ENCODE data around the gene LAMC1. TPM values are rescaled to one million over a fixed set of nuclear protein-coding genes. Genes with fewer than 3 reads are reported as not detected.
"Not testable (repeated sequence)": the region's sequence is repeated elsewhere in the genome, so short reads cannot be mapped to it uniquely, and the experiment has no call there.

Gene LAMC1
- total and polyA plus RNA-seq, 3 donors from 2014 or later = 64.5 to 112 (median 106) TPM

DNA sequence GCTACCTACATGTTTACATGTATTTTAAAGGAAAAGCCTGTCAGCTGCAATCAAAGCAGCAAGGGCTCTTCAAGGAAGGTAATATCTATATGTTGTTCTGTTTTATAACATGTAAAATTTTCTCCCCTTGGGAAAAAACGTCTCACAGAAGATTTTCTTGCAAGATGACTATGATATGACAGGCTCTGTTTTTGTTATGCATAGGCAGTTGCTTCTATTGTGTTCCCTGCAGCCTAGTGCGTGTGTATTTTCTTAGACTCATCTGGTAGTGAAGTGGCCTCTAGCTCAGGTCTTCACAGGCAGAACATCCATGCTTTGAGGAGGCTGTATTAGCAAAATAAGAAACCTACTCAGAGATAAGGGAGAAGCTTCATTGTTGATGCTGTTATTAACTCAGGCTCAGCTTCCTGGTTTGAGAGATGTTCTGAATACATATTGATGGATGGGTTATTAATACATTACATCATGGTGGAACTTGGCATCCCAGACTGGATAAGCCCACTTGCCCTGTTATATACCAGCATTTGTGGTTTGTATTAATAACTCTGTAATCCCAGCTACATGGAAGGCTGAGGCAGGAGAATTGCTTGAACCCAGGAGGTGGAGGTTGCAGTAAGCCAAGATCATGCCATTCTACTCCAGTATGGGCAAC lies 35.8 kb downstream of the LAMC1 start:
- Histone ChIP-seq H3K9me3 (no peaks in the 10 kb centered on the region), H3K27ac (no peak overlapping the region), H3K27me3 (no peaks in the 10 kb centered on the region), H3K36me3 (ENCODE audit: low read depth, missing control alignments) (no peaks in the 10 kb centered on the region), H3K4me1 (no peaks in the 10 kb centered on the region), H3K4me3 (no peak overlapping the region)
- no peak for DNase-seq
- TF ChIP-seq, protein P1, sequence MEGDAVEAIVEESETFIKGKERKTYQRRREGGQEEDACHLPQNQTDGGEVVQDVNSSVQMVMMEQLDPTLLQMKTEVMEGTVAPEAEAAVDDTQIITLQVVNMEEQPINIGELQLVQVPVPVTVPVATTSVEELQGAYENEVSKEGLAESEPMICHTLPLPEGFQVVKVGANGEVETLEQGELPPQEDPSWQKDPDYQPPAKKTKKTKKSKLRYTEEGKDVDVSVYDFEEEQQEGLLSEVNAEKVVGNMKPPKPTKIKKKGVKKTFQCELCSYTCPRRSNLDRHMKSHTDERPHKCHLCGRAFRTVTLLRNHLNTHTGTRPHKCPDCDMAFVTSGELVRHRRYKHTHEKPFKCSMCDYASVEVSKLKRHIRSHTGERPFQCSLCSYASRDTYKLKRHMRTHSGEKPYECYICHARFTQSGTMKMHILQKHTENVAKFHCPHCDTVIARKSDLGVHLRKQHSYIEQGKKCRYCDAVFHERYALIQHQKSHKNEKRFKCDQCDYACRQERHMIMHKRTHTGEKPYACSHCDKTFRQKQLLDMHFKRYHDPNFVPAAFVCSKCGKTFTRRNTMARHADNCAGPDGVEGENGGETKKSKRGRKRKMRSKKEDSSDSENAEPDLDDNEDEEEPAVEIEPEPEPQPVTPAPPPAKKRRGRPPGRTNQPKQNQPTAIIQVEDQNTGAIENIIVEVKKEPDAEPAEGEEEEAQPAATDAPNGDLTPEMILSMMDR (IDR thresholded peaks at IDR 0.05) = no peak
- no peak for TF ChIP-seq POLR2A (IDR thresholded peaks at IDR 0.05)
- intact Hi-C loops (cut with DNase I; ENCODE audit: low total_unique reads) = no loop called here
- 74 to 76% methylated on average over 2 of the region's 2 CpGs for WGBS, 2 donors

DNA sequence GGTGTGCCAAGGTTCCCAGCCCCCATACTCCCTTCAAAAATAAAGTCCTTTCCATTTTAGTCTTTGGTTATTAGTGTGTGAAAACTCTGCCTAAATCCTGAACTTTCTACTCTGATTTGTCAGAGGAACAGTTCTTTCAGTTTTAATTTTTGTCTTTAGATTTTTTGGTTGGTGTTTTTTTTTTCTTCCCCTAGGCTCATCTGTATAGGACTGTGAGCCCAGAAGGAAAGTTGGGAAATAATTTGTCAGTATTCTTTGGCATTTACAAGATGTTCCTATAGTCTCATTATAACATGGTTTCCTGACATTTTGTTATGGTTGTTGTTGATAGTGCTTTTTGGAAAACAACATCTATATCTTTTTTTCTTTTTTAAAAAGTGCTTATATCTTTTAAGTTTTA lies 38.0 kb downstream of the LAMC1 start:
- no peaks in the 10 kb centered on the region for H3K27me3 ChIP-seq
- no peak overlapping the region for H3K27ac ChIP-seq
- DNase-seq = no peak
- intact Hi-C loops (cut with DNase I; ENCODE audit: low total_unique reads) = no loop called here
- H3K36me3 ChIP-seq (ENCODE audit: low read depth, missing control alignments) = no peaks in the 10 kb centered on the region
- no peak overlapping the region for H3K4me3 ChIP-seq
- H3K4me1 ChIP-seq = no peaks in the 10 kb centered on the region
- no peaks in the 10 kb centered on the region for H3K9me3 ChIP-seq
- TF ChIP-seq, protein P1 (IDR thresholded peaks at IDR 0.05) = no peak
- TF ChIP-seq POLR2A (IDR thresholded peaks at IDR 0.05) = no peak

DNA sequence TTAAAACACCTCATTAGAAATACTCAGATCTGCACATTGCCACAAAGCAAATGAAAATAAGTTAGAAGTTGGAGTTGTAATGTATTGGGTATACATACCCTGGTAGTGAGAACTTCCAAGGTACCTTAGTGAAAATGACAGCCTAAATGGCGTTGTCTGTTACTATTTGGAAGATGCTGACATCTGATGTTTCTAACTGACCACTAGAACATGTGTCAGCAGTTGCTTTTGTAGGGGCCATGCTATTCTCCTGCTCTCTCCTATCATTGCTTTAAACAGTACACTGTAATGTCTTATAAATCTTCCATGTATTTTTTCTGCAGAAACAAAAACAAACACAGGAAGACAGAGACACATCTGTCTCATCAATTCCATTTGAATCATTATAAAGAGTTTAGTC lies 40.1 kb downstream of the LAMC1 start:
- H3K27me3 ChIP-seq = no peaks in the 10 kb centered on the region
- TF ChIP-seq POLR2A (IDR thresholded peaks at IDR 0.05) = no peak
- TF ChIP-seq, protein P1 (IDR thresholded peaks at IDR 0.05) = no peak
- 62 to 83% methylated on average over 1 of the region's 1 CpG for WGBS, 2 donors
- no peaks in the 10 kb centered on the region for H3K9me3 ChIP-seq
- no peak overlapping the region for H3K27ac ChIP-seq
- no peaks in the 10 kb centered on the region for H3K36me3 ChIP-seq (ENCODE audit: low read depth, missing control alignments)
- DNase-seq = no peak
- intact Hi-C loops (cut with DNase I; ENCODE audit: low total_unique reads) = no loop called here
- H3K4me3 ChIP-seq = no peak overlapping the region
- H3K4me1 ChIP-seq = no peaks in the 10 kb centered on the region

DNA sequence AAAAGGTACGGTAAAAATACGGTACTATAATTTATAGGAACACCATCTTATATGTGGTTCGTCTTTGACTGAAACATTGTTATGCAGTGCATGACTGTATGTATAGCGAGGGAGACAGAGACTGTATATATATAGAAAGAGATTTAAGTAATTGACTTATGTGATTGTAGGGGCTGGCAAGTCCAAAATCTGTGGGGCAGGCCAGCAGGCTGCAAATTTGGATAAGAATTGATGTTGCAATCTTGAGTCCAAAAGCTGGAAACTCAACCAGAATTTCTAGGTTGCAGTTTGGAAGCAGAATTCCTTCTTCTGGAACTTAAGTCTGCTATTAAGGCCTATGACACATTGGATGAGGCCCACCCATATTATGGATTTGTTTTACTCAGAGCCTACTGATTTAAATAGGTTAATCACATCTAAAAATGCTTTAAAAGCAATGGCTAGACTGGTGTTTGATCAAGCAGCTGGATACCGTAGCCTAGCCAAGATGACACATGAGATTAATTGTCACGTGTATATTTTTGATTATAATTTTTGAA lies 42.0 kb downstream of the LAMC1 start:
- TF ChIP-seq, protein P1 (IDR thresholded peaks at IDR 0.05) = no peak
- TF ChIP-seq POLR2A (IDR thresholded peaks at IDR 0.05) = no peak
- H3K4me1 ChIP-seq = no peaks in the 10 kb centered on the region

DNA sequence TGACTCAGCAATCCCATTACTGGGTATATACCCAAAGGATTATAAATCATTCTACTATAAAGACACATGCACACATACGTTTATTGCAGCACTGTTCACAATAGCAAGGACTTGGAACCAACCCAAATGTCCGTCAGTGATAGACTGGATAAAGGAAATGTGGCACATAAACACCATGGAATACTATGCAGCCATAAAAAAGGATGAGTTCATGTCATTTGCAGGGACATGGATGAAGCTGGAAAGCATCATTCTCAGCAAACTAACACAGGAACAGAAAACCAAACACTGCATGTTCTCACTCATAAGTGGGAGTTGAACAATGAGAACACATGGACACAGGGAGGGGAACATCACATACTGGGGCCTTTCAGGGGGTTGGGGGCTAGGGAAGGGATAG lies 43.2 kb downstream of the LAMC1 start:
- H3K27ac ChIP-seq; H3K27me3 ChIP-seq; DNase-seq; H3K36me3 ChIP-seq (ENCODE audit: low read depth, missing control alignments); intact Hi-C loops (cut with DNase I; ENCODE audit: low total_unique reads); H3K9me3 ChIP-seq; H3K4me1 ChIP-seq; H3K4me3 ChIP-seq: not testable (repeated sequence)
- 79 to 88% methylated on average over 2 of the region's 2 CpGs for WGBS, 2 donors

More for the DNA sequence above, 42.0 kb downstream of the LAMC1 start:
- intact Hi-C loops (cut with DNase I; ENCODE audit: low total_unique reads) = no loop called here
- no peaks in the 10 kb centered on the region for H3K27me3 ChIP-seq
- no peaks in the 10 kb centered on the region for H3K36me3 ChIP-seq (ENCODE audit: low read depth, missing control alignments)
- no peak overlapping the region for H3K4me3 ChIP-seq
- DNase-seq = no peak
- H3K9me3 ChIP-seq = no peaks in the 10 kb centered on the region
- 78 to 90% methylated on average over 6 of the region's 6 CpGs for WGBS, 2 donors
- H3K27ac ChIP-seq = no peak overlapping the region
